GM21717 (cell line): Measurements from ENCODE around the gene PCBP3.
"Not testable (repeated sequence)": the region's sequence is repeated elsewhere in the genome, so short reads cannot be mapped to it uniquely, and the experiment has no call there.

Experiments
- ATAC-seq: cut with Tn5 transposase; IDR thresholded peaks from one replicate; pipeline ENCODE4 v1.9.1; 2021; ENCODE audit warnings: mild to moderate bottlenecking, moderate library complexity; ENCODE audit not compliant: unreplicated experiment

The PCBP3 gene

DNA sequence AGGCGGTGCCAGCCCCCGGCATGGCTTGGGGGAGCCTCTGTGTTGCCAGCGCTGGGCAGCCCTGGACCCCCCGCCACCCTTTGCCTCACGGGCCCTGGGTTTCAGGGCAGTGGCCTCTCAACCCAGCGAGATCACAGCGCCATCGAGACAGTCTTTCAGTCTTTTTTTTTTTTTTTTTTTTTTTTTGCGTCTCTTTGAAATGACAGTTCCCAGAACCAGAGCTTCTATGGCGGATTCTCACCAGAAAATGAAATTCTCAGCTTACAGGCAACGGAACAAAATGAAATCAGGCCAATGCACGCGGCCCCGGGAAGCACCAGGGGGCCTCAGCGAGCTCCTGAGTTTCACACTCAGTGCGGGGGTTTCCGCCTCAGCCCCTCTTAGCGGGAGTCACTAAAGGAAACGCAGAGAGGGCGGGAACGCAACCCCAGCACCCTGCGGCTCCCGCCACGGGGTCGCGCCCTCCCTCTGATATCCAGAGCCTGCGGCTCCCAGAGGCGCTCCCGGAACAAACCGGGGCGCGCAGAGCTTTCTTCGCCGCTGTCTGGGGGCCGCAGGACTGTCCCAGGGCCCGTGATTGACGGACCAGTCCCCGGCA, 330.0 kb downstream of the PCBP3 start:
- ATAC-seq: no peak

DNA sequence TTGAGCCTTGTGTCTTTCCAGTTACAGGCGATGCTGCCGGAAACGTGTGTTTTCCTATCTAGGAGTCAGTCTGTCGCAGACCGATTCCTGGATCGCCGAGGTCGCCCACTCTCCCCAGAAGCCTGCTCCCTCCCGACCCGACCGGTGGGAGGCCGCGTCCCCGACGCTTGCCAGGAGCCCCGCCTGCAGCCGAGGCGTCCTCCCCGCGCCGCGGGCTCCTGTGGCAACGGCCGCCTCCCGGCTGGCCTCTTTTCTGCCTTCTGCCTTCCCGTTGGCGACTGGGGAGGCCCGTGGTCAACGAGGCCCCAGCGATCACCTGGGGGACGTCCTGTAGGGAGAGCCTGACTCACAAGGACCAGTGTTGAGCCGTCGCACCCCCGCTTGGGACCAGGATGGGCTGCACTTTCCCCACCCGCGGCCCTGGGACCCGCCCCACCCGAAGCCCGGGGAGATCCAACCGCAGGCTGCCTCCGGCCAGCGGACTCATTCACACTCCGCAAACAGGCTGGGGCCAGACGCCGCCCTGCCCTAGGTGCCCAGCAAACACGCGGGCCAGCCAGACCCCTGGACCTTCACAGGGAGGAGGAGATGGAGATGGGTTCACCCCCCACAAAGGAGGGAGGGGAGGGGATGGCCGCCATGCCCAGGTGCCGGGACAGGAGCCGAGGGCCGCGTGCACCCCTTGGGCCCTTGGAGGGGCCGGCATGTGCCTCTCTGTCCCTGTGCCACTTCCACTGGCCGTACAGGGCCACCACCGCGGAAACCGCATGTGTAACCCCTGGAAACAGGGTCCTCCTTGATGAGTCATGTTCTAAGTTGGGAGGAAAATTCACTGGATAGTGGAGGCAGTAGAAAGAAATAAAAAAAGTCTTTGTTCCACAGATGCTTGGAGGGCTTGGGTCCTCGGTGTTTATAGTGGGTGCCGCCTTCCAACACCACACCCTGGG, 330.8 kb downstream of the PCBP3 start:
- ATAC-seq: no peak

DNA sequence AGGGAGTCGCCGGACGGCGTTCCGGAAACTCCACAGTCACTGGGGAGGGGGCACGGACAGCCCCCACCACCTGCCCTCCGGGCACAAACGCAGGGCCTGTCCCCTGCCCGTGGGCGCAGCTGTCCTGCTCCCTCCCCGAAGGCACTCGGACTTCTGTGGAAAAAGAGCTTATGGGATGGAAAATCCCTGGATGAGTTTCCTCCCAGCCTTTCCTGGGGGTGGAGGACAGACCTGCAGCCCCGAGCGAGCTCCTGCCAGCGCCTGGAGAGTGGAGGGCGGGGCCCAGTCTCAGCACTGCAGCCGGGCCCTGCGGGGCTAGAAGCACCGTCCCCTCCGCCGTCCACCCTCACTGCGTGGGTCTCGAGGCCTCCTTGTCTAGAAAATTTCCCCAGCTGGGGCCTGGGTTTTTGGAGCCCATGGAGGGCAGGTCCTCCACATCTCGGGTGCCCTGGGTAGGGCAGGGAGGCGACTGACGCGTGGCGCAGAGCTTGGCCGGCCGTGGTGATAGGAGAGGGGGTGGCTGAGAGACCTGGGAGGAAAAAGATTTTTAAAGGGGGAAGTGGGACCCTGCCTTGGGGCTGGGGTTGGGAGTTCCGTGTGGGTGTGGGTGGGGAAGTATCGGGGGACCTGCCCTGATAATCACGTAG, 331.6 kb downstream of the PCBP3 start:
- no peak for ATAC-seq

- ATAC-seq: not testable (repeated sequence)
These were observed 332.3 kb downstream of the PCBP3 start for GRCh38 chr21:45975667-45976409.

DNA sequence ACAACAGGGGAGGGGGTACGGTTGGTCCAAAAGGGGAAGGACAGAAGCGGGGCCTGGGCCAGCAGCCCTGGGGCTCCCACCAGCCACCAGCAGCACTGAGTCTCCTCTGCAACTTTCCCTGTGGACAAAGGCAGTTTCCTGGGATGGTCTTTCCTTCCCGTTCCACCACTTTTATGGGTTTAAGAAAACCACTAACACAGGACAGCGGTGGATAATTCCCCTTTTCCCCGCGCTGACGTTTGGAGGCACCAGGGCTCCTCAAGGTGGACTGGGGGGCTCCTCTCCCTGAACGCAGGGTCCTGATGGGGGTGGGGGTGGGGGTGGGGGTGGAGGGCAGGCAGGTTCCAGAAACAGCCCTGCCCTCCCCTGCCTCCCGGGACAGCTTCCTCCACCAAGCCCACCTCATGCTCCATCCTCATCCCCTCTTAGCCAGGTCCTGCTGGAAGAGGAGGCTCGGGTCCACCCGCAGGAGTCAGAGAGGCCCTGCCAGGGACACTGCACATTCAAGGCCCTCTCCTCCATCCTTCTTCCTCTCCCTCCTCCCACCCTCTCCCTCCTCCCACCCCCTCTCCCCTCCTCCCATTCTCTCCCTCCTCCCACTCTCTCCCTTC, 333.3 kb downstream of the PCBP3 start:
- ATAC-seq: no peak

DNA sequence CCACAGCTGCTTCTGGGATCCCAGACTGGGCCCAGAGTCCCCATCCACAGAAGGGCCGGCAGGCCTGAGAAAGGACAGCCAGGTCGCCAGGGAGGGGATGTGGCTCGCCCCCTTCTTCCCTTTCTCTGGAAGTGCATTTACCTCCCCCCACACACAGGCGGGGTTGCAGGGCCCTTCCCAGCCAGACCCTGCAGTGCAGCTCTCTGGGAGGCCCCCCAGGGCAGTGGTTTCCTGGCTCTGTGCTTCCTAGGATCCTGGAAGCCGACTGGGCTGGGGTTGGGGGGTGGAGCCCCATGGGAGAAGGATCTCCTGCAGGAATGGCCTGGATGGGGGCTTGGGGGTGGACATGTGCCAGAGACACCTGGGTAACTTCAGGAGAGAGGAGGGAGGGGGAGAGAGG, 333.9 kb downstream of the PCBP3 start:
- ATAC-seq: no peak

- no peak for ATAC-seq
These were observed 335.7 kb downstream of the PCBP3 start for GRCh38 chr21:45979141-45979631.

DNA sequence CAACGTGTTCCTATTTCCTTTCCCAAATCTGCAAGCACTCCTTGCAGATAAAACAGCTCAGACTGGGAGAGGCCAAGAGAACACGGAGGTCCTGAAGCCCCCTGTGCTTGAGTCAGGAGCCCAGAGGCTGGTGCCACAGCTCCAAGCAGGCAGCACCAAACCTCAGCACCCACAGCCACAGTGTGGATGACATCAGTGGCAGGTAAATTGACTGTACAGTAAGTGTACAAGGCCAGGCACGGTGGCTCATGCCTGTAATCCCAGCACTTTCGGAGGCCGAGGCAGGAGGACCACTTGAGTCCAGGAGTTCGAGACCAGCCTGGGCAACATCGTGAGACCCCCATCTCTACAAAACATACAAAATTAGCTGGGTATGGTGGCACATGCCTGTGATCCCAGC, 336.1 kb downstream of the PCBP3 start:
- no peak for ATAC-seq

DNA sequence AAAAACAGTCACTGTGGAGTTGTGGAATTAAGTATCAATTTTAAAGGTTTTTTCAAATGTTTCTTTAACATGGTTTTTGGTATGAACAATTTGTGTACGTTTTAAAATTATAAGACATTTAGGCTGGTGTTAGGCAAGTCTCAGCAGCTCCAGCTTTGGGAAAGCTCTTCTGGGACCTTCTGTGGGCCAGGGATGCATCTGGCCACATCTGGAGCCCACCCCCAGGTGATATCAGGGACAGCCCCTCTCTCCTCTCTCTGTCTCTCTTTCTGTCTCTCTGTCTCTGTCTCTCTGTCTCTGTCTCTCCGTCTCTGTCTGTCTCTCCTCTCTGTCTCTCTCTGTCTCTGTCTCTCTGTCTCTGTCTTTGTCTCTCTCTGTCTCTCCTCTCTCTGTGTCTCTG, 336.7 kb downstream of the PCBP3 start:
- no peak for ATAC-seq

GRCh38 chr21:45980697-45981096, 337.2 kb downstream of the PCBP3 start:
- ATAC-seq: no peak

- ATAC-seq: no peak
These were observed 337.9 kb downstream of the PCBP3 start, which contains the start of gene COL6A1 for GRCh38 chr21:45981151-45982091. COL6A1 (plus strand) TSS chr21:45981770; CDS start chr21:45981851, 81 bp downstream.

DNA sequence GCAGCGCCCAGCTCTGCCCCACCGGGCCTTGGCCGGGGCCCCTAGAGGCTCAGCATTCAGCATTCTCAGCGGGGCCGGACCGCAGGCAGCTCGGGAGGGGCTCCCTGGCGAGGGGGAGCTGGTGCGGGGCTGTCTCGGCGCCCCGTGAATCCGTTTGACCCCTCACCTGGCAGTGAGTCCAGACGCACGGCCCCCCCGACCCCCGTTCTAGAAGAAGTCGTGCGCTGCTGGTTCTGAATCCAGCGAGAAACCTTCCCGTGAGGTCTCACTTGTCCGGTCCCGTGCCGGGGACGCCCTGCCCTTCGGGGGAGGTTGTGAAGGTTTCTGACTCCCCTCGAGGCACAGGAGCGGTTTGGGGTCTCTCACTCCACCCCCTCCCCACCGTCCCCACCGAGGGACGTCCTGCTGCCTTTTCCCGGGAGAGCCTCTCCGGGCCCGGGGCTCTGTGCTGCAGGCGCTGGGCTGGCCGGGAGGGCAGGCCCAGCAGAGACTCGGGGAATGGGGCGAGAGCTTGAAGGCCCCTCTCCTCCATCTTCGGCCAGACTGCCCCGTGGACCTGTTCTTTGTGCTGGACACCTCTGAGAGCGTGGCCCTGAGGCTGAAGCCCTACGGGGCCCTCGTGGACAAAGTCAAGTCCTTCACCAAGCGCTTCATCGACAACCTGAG, 338.7 kb downstream of the PCBP3 start:
- ATAC-seq: no peak

DNA sequence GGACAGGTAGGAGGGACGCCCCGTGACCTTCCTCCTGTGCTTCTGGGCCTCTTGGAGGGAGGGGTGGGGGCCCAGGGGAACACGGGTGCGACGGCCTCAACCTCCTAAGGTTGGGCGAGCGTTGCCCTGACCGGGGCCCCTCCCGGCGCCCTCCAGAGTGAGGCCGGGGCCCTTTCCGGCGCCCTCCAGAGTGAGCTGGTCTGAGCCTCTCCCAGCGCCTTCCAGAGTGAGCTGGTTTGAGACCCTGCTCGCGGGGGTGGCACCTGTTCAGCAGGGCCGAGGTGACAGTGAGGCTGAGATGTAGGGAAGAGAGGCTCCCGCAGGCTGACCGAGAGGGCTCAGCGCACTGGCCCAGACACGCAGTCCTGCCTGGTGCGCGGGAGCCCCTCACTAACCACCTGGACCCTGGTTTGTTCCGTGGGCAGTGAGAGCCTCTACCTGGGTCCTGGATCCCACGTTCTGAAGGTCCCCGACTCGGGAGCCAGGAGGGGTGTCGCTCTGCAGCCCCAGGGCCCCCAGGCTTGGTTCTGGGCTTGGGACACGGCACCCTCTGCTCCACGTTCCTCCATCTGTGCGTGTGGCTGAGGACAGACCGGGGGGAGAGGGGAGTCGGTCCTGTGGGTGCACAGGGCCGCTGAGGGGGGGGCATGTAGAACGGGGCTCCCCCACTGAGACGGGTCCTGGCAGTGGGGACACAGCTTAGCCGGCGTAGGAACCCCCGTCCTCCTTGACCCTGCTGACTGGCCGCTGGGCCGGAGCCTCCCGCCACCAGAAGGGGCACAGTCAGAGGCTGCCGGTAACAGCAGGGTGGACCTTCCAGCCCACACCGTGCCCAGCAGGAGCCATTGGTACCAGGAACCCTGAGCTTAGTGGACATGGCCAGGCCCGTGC, 339.5 kb downstream of the PCBP3 start:
- no peak for ATAC-seq

GRCh38 chr21:45983649-45983965, 340.1 kb downstream of the PCBP3 start:
- ATAC-seq: no peak

DNA sequence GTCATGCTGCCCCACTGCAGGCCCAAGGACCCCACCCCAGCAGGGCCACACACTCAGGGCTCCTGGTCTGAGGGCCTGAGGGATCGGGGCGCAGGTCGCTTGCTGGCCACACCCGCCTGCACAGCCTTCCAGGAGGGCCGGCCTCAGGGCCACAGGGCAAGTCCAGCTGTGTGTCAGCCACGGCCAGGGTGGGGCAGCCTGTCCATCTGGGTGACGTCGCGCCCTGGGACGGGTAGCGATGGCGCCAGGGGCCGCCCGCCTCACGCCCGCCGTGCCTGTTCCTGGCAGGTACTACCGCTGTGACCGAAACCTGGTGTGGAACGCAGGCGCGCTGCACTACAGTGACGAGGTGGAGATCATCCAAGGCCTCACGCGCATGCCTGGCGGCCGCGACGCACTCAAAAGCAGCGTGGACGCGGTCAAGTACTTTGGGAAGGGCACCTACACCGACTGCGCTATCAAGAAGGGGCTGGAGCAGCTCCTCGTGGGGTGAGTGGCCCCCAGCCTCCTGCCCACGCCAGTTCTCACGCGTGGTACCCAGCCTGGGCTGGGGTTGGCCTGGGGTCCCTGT, 340.5 kb downstream of the PCBP3 start:
- ATAC-seq: no peak

DNA sequence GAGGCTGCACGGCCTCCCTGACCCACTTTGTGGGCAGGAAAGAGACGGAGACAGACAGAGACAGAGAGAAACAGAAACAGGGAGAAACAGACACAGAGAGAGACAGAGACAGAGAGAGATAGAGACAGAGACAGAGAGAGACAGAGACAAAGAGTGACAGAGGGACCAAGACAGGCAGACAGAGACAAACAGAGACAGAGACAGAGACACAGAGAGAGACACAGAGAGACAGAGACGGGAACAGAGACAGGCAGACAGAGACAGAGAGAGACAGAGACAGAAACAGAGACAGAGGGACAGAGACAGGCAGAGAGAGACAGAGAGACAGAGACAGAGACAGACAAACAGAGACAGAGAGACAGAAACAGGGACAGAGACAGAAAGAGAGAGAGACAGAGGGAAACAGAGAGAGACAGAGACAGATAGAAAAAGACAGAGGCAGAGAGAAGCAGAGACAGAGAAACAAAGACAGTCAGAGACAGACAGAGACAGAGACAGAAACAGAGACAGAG, 341.1 kb downstream of the PCBP3 start:
- ATAC-seq: no peak
